ENCODE data around the gene LDAH.

- TF ChIP-seq CTCF (conservative IDR thresholded peaks at IDR 0.05; ENCODE audit: low read depth, low read length) (no peak), EZH2 (IDR thresholded peaks at IDR 0.05; ENCODE audit: low read length, unreplicated experiment) (no peak), EZH2phosphoT487 (IDR thresholded peaks at IDR 0.05; ENCODE audit: borderline replicate concordance, low read length) (no peak)
Measured at GRCh38 chr2:20766798-20767644, 55.9 kb downstream of the LDAH start.
